Stimulated activated CD8-positive, alpha-beta memory T cell treated with anti-CD3 and anti-CD28 coated beads, Interleukin-15, amount 100 ng/mL, for 24 hours (primary cell): ENCODE results near the gene GALNT17.
"Not testable (repeated sequence)": the region's sequence is repeated elsewhere in the genome, so short reads cannot be mapped to it uniquely, and the experiment has no call there.

Experiments used
- DNase-seq: peaks from one replicate; pipeline ENCODE4 v3.0.0-alpha.2; 2020; ENCODE audit warnings: low read depth

The GALNT17 gene

DNA sequence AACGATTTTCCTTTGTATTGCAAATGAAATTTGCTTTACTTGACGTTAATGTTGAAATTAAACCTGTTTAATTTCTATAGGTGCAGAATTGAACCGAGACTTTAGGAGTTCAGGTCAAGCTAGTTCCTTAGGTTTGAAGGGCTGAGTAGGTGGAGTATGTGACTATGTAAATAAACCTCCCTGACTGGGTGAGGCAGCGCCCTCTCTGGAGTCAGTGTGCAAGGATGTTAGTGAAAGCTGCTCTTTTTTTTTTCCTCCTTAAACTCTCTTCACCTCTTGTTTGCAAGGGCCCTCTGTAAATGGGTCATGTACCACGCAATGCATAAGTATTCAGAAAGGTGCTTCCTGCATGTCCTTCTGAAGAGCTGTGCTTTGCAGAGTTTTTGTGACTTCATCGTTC, 33.8 kb downstream of the GALNT17 start:
- DNase-seq, result no peak

DNA sequence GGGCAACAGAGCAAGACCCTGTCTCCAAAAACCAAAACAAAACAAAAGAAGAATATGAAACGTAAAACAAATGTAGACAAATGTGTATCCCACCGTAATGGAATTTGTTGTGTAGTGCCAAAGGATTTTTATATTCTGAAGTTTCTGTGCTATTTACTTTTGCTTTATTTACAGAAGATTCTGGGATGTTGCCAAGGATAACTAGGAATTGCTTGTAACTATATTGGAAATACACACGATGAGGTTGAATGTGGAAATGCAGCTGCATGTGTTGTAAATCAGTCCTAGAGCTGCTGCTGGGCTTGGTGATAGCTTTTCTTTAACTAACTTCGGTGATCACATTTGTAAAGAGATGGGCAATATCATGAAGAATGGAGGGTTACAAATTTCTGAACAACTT, 39.5 kb downstream of the GALNT17 start:
- no peak for DNase-seq

DNA sequence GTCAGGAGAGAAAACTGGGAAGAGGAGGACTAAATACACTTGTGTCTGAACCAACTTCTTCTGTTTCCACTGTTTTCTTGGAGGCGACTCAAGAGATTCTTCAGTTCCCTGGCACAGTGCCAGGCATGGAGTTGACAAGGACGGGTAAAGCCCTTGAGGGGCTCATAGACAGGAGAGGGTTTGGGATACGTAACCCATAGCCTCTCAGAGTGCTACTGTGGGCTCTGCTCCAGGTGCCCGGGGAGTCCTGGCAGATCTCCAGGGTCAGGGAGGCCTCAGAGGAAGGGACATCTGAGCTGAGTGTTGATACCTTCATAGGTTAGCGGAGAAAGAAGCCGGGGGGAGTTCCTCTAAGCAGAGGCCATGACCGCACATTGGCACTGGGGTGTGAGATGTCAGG, 42.0 kb downstream of the GALNT17 start:
- no peak for DNase-seq

DNA sequence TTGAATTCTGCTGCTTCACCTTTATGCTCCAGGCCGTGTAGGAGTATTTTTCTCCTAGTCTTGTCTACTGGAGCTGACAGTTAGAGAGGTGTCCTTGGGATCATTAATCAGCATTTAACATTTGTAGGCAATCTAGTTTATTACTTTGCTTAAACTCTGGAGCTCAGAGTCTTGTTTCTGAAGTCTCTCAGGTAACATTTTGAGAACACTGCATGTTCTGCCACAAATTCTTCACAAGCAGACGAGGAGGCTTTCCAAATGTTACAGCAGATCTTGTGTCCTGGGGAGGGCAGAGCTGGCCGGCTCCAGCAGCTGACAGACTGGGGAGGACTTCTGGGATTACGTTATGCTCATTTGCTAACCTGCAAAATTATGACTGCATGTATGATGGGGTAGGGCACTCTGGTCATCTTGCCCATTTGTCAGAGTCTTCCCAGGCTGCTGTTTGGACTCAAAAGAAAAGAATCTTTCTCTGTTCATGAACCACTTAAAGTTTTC, 50.5 kb downstream of the GALNT17 start:
- DNase-seq, result no peak

DNA sequence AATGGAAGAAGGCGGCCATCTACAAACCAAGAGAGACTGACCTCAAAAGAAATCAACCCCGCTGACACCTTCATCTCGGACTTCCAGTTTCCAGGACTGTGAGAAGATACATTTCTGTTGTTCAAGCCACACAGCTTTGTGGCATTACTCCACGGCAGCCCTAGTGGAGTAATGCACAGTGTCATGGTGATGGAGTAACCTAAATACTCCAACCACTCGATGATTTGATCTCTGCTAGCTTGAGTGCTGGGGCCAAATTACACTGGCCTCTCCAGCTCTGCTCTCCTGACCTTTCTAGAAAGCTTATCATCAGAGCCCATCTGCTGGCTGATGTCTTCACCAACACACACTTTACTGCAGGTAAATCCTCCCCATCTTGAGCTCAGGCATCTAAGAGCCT, 52.2 kb downstream of the GALNT17 start:
- DNase-seq, result no peak

DNA sequence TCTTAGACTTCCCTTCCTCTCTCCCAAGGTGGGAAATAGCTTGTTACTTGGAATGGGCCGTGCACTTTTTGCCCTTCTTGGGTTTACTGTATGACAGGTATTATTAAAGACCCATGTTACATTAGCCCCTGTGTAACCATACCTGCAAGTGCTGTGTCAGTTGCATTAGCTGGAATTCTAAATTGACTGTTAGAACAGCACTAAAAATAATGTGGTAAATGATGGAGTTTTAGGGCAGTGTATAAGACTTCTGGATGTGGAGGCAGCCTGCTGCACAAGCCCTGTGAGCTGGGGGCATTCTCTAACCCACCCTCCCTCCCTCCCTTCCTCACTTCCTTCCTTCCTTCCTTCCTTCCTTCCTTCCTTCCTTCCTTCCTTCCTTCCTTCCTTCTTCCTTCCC, 52.7 kb downstream of the GALNT17 start:
- DNase-seq, result no peak

DNA sequence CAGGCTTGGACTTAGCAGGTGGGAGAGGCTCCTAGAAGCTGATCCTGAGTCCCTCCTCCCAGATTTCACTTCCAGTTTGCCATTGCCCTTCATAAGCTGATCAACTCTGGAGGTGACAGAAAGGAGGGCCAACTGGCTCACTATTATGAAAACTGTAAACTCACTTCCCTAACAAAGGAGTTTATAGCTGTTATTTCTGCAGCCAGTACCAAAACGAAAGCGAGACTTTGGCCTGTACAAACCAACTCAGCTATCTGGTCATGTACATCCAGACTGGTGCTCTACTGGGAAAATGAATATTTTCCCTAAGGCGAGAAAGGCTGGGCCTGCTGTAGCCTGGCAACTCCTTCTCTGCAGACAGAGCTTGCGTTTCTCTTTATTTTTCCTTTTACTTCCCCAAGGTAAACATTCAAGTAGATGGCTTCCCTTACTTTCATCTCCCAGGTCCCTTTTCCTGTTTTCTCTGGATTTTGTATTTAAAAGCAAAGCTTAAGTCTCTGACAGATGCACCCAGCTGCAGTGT, 54.7 kb downstream of the GALNT17 start:
- no peak for DNase-seq

DNA sequence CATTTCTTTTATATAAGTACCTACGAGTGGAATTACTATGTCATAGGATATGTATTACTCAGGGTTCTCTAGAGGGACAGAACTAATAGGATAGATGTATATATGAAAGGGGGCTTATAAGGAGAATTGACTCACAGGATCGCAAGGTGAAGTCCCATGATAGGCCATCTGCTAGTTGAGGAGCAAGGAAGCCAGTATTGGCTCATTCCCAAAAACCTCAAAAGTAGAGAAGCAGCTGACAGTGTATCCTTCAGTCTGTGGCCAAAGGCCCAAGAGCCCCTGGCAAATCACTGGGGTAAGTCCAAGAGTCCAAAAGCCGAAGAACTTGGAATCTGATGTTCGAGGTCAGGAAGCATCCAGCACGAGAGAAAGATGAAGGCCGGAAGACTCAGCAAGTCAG, 59.8 kb downstream of the GALNT17 start:
- DNase-seq, result no peak

DNA sequence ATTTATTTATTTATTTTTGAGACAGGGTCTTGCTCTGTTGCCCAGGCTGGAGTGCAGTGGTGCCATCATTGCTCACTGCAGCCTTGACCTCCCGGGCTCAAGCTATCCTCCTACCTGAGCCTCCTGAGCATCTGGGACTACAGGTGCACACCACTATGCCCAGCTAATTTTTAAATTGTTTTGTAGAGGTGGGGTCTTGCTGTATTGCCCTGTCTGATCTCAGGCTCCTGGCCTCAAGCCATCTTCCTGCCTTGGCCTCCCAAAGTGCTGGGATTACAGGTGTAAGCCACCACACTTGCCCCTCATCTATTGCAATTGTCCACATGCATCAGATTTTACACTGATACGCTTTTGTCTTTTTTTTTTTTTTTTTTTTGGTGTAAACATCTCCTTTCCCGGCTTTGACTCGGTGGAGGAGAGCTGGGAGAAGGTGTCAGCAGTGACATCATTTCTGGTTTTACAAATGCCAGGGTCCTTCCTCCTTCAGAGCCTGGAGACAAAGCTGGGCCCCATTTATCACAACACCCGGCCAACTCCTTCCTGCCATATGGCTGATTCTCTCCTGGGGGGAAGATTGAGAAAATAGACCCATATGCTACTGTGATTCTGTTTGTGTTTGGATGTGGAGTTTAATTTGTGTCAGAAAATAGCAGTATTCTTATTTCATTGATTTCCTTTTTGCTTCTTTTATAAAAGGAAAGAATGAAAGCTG, 61.3 kb downstream of the GALNT17 start:
- DNase-seq, result no peak

DNA sequence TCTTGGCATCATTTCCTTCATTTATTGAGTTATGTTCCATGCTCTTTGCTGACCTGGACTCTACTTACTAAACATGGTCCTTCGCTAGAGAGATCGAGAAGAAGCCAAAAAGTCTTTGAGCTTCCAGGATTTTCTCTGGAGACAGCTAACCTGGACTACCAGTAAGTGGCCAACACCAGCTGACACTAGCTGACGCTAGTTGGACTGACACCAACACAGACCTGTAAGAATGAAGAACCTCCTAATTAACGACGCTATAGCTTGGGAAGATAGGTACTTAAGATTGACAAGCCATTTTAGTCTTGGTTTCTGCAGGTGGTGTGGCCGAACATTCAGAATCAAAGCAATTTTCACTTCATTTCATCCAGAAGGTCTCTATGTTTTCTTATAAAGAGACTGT, 66.4 kb downstream of the GALNT17 start:
- DNase-seq, result no peak

DNA sequence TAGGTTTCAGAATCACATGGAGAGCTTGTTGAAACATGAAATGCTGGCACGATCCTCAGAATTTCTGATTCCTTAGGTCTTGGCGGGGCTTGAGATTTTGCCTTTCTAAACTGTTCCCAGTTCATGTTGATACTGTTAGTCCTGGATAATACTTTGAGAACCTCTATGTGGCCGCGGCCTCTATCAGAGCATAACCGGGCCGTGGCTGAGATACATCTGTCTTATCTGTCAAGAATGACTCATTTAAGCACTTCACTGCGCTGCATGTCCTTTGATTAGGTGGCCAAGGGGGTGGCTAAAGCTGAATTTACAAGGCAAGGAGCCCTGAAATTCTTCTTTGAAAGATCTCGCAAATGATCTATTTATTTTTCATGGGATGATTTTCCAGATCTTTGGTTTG, 66.9 kb downstream of the GALNT17 start:
- no peak for DNase-seq

DNA sequence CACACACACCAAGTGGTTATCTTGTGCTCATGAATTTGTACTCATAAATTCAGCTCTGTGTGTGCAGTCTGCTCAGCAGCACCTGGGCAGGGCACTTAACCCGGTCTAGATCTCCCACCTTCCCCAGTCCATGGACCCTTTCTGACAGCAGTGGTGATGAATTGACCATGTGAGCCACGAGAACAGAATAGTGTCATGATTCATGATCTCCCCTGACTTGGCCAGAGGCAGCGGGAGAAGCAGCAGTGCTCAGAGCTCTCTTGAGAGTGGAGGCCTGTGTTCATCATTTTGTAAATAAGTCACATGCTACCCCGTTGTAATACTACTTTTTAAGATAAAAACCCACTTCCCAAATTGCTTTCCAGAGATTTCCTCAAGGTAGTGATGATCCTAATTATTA, 74.2 kb downstream of the GALNT17 start:
- no peak for DNase-seq

DNA sequence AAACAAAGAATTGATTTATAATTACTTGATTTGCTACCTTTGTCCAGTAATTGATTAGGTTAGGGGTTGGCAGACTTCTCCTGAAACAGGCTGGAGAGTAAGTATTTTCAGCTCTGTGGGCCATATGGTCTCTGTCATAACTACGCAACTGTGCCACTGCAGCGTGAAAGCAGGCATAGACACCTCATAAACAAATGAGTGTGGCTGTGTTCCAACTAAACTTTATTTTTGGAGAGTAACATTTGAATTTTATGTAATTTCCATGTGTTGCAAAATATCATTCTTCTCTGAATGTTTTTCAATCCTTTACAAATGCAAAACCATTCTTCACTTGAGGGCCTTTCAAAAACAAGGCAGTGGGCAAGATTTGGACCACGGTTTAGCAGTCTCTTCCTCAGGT, 76.9 kb downstream of the GALNT17 start:
- DNase-seq, result no peak

DNA sequence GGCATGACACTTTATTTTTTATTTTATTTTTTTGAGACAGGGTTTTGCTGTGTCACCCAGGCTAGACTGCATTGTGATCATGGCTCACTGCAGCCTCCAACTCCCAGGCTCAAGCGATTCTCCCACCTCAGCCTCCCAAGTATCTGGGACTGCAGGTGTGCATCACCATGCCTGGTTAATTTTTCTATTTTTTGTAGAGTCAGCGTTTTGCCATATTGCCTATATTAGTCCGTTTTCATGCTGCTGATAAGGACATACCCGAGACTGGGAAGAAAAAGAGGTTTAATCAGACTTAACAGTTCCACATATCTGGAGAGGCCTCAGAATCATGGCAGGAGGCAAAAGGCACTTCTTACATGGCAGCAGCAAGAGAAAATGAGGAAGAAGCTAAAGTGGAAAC, 77.5 kb downstream of the GALNT17 start:
- DNase-seq, result not testable (repeated sequence)

DNA sequence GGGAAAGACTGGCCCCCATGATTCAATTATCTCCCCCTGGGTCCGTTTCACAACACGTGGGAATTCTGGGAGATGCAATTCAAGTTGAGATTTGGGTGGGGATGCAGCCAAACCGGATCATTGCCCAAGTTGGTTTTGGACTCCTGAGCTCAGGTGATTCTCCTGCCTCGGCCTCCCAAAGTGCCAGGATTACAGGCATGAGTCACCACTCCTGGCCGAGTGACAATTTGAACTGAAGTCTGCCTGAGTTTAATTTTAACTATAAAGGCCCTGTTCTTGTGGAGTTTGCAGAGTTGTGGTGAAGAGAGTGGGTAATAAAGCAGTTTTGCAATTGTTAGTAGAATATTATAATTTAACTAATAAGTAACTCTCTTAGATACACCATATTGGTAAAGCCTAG, 78.3 kb downstream of the GALNT17 start:
- DNase-seq, result no peak

DNA sequence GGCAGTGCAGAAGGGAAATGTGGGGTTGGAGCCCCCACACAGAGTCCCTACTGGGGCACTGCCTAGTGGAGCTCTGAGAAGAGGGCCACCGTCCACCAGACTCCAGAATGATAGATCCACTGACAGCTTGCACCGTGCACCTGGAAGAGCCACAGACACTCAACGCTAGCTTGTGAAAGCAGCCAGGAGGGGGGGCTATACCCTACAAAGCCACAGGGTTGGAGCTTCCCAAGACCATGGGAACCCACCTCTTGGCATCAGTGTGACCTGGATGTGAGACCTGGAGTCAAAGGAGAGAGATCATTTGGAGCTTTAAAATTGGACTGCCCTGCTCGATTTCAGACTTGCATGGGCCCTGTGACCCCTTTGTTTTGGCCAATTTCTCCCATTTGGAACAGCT, 80.5 kb downstream of the GALNT17 start:
- DNase-seq, result not testable (repeated sequence)

DNA sequence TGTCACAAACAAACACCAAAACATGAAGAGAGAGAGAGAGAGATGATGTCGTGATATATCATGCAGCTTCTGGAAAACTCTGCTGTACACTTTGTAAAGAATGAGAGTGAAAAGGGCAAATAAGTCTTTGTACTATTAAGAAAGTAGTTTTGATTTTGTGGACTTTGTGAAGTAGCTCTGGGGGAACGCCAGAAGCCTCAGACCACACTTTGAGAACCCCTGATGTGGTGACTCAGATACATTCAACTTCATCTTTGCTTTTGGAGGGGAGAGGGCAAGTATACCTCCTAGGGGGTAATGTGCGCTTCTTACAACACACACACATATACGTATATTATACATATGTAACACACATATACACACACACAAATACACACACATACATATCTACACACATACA, 84.3 kb downstream of the GALNT17 start:
- no peak for DNase-seq

DNA sequence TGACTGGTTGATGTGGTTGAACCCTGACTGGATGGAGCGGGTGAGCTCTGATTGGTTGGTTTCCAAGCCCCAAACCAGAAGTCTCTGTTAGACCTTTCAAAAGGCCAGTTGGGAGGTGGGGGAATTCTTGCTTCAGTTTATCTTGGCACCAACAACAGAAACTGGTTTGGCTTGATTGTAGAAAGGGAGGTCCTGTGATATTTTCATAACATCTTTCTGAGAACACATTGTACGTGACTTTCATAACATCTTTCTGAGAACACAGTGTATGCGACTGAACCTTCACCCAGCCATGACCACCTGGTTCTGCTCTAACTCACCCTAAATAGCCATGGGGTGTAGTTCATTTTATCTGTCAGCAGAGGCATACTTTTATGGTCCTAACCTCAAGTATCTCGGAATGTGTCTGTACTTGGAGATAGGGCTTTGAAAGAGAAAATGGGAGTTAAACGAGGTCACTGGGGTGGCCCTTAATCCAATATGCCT, 88.3 kb downstream of the GALNT17 start:
- no peak for DNase-seq

DNA sequence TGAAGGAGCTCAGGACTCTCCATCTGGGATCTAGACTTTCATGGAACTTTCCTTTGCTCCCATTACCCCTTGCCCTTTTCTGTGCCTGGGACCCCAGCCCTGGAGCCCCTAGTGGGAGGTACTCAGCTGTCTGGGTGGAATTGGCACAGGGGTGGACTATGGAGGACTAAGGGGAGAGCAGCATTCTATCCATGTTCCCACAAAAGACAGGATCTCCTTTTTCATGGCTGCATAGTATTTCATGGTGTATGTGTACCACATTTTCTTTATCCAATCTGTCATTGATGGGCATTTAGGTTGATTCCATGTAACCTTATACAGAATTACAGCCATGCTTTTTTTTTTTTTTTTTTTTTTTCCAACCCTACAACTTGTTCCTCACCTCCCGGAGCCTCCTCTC, 89.1 kb downstream of the GALNT17 start:
- no peak for DNase-seq

DNA sequence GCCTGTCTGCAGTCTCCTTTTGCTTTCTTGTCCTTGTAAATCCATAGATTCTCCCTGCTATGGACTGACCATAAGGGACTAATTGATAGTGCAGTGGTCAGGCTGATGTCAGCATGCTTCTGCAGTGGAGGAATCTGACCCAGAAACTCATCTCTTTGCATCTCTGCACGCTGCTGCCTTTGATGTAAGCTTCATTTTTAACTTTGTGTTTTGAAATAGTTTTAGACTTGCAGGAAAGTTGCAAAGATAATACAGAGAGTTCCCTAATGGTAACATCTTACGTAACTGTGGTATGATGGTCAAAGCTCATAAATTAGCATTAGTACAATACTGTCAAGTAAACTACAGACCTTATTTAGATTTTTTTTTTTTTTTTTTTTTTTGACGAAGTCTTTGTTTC, 89.6 kb downstream of the GALNT17 start:
- no peak for DNase-seq

DNA sequence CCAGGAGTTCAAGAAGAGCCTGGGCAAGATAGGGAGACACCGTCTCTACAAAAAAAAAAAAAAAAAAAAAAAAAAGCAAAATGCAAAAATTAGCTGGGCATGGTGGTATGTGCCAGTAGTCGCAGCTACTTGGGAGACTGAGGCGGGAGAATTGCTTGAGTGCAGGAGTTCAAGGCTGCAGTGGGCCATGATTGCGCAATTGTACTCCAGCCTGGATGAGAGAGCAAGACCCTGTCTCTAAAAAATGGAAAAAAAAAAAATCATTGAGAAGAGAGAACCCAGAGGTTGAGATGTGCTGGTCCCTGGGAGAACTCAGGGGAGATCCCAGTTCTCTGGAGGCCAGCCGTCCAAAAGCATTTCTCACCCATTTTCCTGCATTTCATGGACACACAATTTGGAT, 95.2 kb downstream of the GALNT17 start:
- DNase-seq, result no peak

DNA sequence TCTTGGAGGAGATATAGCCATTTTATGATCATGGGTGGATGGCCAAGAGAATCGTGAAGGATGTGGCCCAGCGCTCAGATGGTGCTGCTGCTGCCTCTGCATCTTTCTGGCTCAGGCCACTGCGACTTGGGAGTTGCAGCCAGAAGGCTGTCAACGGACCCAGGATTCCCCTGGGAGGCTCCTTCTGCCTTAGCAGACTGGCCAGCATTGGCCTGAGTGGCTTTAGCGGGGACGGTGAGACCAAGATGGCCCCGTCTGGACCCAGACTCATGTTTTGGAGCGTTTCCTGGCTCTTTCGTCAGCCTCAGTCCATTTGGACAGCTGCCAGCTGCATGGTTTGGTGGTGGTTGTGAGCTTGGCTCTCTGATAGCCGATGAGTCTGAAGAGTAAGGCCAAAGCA, 97.2 kb downstream of the GALNT17 start:
- DNase-seq, result no peak

DNA sequence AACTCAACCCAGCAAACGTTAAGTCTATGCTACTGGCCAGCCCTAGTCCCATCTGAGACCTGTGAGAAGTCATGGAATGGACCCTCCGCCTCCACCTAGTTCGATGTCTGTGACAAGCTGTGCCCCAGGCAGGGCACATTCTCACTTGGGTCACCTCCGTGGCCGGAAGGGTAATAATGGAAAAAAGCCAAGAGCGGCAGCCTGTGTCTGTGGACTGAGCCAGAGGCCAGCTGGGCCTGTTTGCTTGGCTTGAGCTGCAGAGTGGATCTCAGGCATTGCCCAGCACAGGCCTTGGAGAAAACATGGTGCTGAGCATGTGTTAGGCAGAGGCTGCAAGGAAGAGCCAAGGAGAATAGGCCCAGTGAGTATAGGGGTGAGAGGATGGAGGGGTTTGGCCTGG, 97.8 kb downstream of the GALNT17 start:
- DNase-seq, result no peak

DNA sequence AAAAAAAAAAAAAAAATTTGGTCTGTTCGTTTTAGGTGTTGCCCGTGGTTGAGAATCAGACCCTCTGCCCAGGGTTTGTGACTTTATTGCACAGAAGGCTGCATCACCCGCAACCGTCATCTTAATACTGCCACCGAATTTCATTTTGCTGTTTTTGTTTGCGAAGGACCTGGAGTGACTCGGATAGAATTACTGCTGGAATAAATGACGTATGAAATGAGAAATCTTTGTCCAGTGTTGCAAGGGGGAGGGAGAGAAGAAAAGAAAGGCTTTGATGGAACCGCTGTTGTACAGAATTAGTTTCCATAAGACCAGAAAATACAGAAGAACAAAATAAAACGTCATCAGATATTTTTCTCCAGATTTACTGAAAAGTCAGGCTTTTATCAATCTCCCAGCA, 103.3 kb downstream of the GALNT17 start:
- no peak for DNase-seq
